Esophagus squamous epithelium (tissue), 5 donors: Measurements from ENCODE around the gene PAX8. TPM values are rescaled to one million over a fixed set of nuclear protein-coding genes. Genes with fewer than 3 reads are reported as not detected.
"Not testable (repeated sequence)": the region's sequence is repeated elsewhere in the genome, so short reads cannot be mapped to it uniquely, and the experiment has no call there.

Source experiments
- DNase-seq: peaks from one replicate; lab custom pipeline; 2025; lab: John Stamatoyannopoulos, UW
- H3K27ac ChIP-seq, 4 donors: fragments of 200-600 bp; sonication (generic); one replicate each; pipeline ENCODE4 v1.5.1; 2016 to 2019; ENCODE audit warnings: mild to moderate bottlenecking in 1 of 4
- H3K27me3 ChIP-seq, 4 donors: fragments of 200-600 bp; sonication (generic); 1 replicate in 3 of 4; 2 replicates in 1 of 4; pipeline versions ENCODE4 v1.5.1 to v1.6.0; 2017 to 2021; ENCODE audit warnings: antibody characterized with exemption in 1 of 4
- H3K36me3 ChIP-seq, 3 donors: fragments of 200-600 bp; sonication (generic); one replicate each; pipeline ENCODE4 v1.5.1; 2016 to 2019
- H3K4me1 ChIP-seq, 3 donors: fragments of 200-600 bp; sonication (generic); one replicate each; pipeline ENCODE4 v1.5.1; 2017 to 2019
- H3K4me3 ChIP-seq, 4 donors: fragments of 200-600 bp; sonication (generic); 1 replicate in 3 of 4; 2 replicates in 1 of 4; pipeline ENCODE4 v1.5.1; 2016 to 2019; ENCODE audit warnings: mild to moderate bottlenecking in 2 of 4, moderate library complexity in 1 of 4
- H3K9me3 ChIP-seq, 3 donors: fragments of 200-600 bp; sonication (generic); one replicate each; pipeline ENCODE4 v1.5.1; 2016 to 2019
- CTCF ChIP-seq, 6 experiments: fragments of 450-650 bp in 4 of 6; fragments of 200-600 bp in 2 of 6; sonication (generic) in 2 of 6; IDR thresholded peaks; one replicate each; pipeline ENCODE4 v1.5.1; 2016 to 2019; ENCODE audit warnings: antibody characterized with exemption in 6 of 6, mild to moderate bottlenecking in 4 of 6, moderate library complexity in 4 of 6
- POLR2A ChIP-seq, 4 donors: fragments of 450-650 bp; IDR thresholded peaks; one replicate each; pipeline ENCODE4 v1.6.1; 2017; ENCODE audit warnings: antibody characterized with exemption in 4 of 4, mild to moderate bottlenecking in 4 of 4, moderate library complexity in 3 of 4
- WGBS, 2 donors: methylation state at CpG; one replicate each; pipeline ENCODE4 v1.1.5; 2018; 5-methylcytosine and 5-hydroxymethylcytosine counted together
- intact Hi-C: fragments of 100-400 bp; cut with DNase I; formaldehyde crosslinking; loops from one replicate; pipeline ENCODE4 v1.15.0; 2022
- total RNA-seq, 4 donors: library from RNA; depleted of rRNA; stranded (reverse); fragments of >200 nt; gene quantifications; one replicate each; pipeline ENCODE4 v1.1.0, GENCODE V29; 2016
- donor health status: DM: yes; HTN: yes; CAD: no.

The PAX8 gene
- total RNA-seq, 4 donors from 2014 or later: 0.32 to 7.6 (median 2.7) TPM

DNA sequence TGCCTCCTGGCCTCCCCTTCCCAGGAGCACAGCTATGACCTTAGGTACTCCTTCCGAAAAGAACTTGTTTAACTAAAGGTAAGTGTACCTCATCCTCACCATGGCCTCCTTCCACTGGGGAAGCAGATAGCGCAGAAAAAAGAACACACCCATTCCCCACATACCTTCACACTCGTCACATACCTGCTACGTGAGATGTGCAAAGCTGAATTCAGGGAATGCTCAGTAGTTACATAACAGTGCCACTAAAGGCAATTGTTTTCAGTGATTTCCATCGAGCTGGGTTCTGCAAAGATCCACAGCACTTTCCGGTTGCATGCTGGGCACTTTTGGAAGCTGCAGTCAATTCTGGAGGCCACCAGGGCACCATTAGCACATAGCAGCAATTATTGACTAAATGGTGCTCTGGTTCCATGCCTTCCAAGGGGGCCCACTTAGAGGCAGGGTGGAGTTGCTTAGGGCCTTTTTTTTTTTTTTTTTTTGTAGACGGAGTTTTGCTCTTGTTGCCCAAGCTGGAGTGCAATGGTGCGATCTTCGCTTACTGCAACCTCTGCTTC is 41.0 kb downstream of the PAX8 start:
- peak overlapping the region in 2 of 4 donors; percentile 50 to 53 for H3K4me3 ChIP-seq
- 68 to 74% methylated on average over 9 of the region's 9 CpGs for WGBS, 2 donors
- no peaks in the 10 kb centered on the region for H3K9me3 ChIP-seq
- TF ChIP-seq CTCF (IDR thresholded peaks at IDR 0.05) (no peak), POLR2A (IDR thresholded peaks at IDR 0.05) (no peak)
- peaks cover 0 to 6% (median 0%) of the 10 kb centered on the region in 3 donors for H3K36me3 ChIP-seq
- no peaks in the 10 kb centered on the region for H3K27me3 ChIP-seq
- DNase-seq: no peak
- peak overlapping the region in 3 of 4 donors; percentile 87 to 92 (median 90) for H3K27ac ChIP-seq
- H3K4me1 ChIP-seq: peaks cover 23 to 67% (median 31%) of the 10 kb centered on the region in 3 donors
- intact Hi-C loops: no loop called here

GRCh38 chr2:113236367-113237159 is 42.2 kb downstream of the PAX8 start:
- peak overlapping the region; percentile 41 to 59 (median 52) for H3K4me3 ChIP-seq
- intact Hi-C loops: no loop called here
- H3K27me3 ChIP-seq: no peaks in the 10 kb centered on the region

DNA sequence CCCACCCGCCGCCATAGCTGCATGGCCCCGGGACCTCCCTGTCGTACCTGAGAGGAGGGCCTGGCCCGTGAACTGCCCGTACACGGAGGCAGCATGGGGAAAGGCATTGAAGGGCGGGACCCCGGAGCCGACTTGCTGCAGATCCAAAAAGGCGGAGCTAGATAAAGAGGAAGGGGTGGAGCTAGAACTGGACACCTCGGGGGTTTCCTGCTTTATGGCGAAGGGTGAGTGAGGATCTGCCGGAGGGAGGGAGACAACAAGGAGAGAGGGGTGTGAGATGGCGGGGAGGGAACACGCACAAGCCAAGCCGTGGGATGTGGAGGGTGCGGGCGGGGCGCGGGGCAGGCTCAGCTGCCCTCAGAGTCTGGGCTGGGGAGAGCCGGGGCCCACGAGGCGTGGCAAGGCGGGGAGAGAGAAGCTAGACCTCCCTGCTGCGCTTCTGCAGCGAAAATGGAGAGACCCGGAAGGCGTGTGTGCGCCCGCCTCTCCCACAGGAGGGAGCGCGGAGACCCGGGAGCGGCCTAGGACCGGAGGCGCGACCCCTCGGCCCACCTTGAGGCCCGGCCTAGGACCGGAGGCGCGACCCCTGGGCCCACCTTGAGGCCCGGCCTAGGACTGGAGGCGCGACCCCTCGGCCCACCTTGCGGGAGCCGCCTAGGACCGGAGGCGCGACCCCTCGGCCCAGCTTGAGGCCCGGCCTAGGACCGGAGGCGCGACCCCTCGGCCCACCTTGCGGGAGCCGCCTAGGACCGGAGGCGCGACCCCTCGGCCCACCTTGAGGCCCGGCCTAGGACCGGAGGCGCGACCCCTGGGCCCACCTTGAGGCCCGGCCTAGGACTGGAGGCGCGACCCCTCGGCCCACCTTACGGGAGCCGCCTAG is 43.1 kb downstream of the PAX8 start:
- H3K4me3 ChIP-seq: peak overlapping the region; percentile 41 to 59 (median 52)
- peak overlapping the region; percentile 61 to 92 (median 88) for H3K27ac ChIP-seq
- peak in 2 of 4 donors; percentile 20 to 31 for TF ChIP-seq POLR2A (IDR thresholded peaks at IDR 0.05)
- H3K9me3 ChIP-seq, intact Hi-C loops, H3K27me3 ChIP-seq, H3K36me3 ChIP-seq: not testable (repeated sequence)
- WGBS, 2 donors: 68 to 79% methylated on average over 18 to 28 of the region's 74 CpGs
- peak; percentile 43 for DNase-seq
- H3K4me1 ChIP-seq: peaks cover 12 to 49% (median 15%) of the 10 kb centered on the region in 3 donors

More at GRCh38 chr2:113236367-113237159, 42.2 kb downstream of the PAX8 start:
- WGBS, 2 donors: 66 to 78% methylated on average over 10 to 13 of the region's 38 CpGs
- no peak for TF ChIP-seq POLR2A (IDR thresholded peaks at IDR 0.05)
- TF ChIP-seq CTCF (IDR thresholded peaks at IDR 0.05): no peak
- H3K36me3 ChIP-seq: peaks cover 0 to 6% (median 0%) of the 10 kb centered on the region in 3 donors
- H3K4me1 ChIP-seq: peaks cover 20 to 59% (median 24%) of the 10 kb centered on the region in 3 donors
- H3K9me3 ChIP-seq: no peaks in the 10 kb centered on the region
- DNase-seq: no peak
- peak overlapping the region; percentile 61 to 92 (median 88) for H3K27ac ChIP-seq

DNA sequence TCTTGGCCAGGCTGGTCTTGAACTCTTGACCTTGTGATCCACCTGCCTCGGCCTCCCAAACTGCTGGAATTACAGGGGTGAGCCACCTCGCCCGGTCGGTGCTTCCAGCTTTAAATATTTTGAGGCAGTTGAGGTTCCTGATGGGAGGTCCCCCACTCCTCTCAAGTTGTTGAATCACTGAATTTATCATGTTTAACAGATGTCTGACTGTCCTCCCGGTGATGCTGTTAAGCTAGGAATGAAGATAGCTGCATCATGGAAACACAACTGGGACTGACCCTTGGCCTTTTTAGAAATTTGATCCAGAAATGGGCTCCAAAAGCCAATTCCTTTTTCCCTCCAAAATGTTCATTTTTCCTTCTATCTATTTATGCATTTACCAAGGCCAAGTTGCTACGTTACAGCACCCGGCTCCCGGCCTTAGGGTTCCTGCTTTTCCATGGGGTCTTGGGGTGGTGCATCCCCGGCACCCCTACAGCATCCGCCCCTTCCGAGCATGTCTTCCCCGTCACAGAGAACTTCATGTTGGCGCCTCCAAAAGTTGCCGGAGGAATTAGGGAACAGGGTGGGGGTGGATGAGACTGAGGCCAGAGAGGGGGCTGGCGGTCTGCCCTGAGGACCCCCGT is 43.9 kb downstream of the PAX8 start:
- peaks cover 0 to 6% (median 0%) of the 10 kb centered on the region in 3 donors for H3K36me3 ChIP-seq
- TF ChIP-seq CTCF (IDR thresholded peaks at IDR 0.05) (no peak), POLR2A (IDR thresholded peaks at IDR 0.05) (no peak)
- H3K4me3 ChIP-seq: peak overlapping the region; percentile 41 to 59 (median 52)
- H3K27me3 ChIP-seq: no peaks in the 10 kb centered on the region
- no peak for DNase-seq
- intact Hi-C loops: no loop called here
- H3K4me1 ChIP-seq: peaks cover 4 to 41% (median 7%) of the 10 kb centered on the region in 3 donors
- H3K27ac ChIP-seq: peak overlapping the region; percentile 29 to 92 (median 88)
- H3K9me3 ChIP-seq: no peaks in the 10 kb centered on the region
- 68 to 72% methylated on average over 9 to 16 of the region's 16 CpGs for WGBS, 2 donors
